Measurements from ENCODE around the gene STK32B. TPM values are rescaled to one million over a fixed set of nuclear protein-coding genes. Genes with fewer than 3 reads are reported as not detected.

Gene STK32B
- total and polyA plus RNA-seq, 4 donors: 0.02 to 0.28 (median 0.08) TPM; not detected in 1

DNA sequence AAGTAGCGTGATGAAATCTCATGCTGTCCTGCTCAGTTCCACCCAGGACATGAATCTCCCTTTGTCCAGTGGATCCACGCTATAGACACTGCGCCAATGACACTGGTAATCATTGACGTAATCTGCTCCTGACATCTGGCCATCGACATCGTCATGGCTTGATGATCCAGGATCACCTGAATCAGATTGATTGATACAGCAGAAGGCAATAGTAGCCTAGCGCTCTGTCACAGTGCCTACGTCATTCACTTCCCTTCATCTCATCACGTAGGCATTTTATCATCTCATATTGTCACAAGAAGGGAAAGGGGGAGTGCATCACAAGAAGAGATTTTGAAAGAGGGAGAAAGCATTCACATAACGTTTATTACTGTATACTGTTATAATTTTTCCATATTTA is 68.8 kb downstream of the STK32B start:
- H3K4me1 ChIP-seq (ENCODE audit: control insufficient read depth in 4 of 4, insufficient read depth in 4 of 4, low read length in 3 of 4): no peaks in the 10 kb centered on the region
- no peak overlapping the region for H3K9ac ChIP-seq (ENCODE audit: low read depth in 1 of 2, low read length in 2 of 2)
- H3K4me3 ChIP-seq (ENCODE audit: low read depth in 1 of 3, low read length in 3 of 3): no peak overlapping the region
- no peak for DNase-seq (ENCODE audit: low spot score)
- peaks cover 0 to 2% (median 0%) of the 10 kb centered on the region in 4 donors for H3K27me3 ChIP-seq (ENCODE audit: control insufficient read depth in 4 of 4, insufficient read depth in 4 of 4, low read length in 3 of 4)
- no peaks in the 10 kb centered on the region for H3K9me3 ChIP-seq (ENCODE audit: control insufficient read depth in 4 of 4, low read length in 3 of 4)
- WGBS: 76% methylated on average over 10 of the region's 10 CpGs
- TF ChIP-seq, protein P1, sequence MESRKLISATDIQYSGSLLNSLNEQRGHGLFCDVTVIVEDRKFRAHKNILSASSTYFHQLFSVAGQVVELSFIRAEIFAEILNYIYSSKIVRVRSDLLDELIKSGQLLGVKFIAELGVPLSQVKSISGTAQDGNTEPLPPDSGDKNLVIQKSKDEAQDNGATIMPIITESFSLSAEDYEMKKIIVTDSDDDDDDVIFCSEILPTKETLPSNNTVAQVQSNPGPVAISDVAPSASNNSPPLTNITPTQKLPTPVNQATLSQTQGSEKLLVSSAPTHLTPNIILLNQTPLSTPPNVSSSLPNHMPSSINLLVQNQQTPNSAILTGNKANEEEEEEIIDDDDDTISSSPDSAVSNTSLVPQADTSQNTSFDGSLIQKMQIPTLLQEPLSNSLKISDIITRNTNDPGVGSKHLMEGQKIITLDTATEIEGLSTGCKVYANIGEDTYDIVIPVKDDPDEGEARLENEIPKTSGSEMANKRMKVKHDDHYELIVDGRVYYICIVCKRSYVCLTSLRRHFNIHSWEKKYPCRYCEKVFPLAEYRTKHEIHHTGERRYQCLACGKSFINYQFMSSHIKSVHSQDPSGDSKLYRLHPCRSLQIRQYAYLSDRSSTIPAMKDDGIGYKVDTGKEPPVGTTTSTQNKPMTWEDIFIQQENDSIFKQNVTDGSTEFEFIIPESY (IDR thresholded peaks at IDR 0.05): no peak
- TF ChIP-seq SP1 (IDR thresholded peaks at IDR 0.05) (no peak), NR2F2 (IDR thresholded peaks at IDR 0.05) (no peak), FOXA1 (IDR thresholded peaks at IDR 0.05) (no peak), HNF4G (IDR thresholded peaks at IDR 0.05) (no peak), YY1 (IDR thresholded peaks at IDR 0.05) (no peak), FOXA2 (IDR thresholded peaks at IDR 0.05) (no peak)
- TF ChIP-seq, protein P2, sequence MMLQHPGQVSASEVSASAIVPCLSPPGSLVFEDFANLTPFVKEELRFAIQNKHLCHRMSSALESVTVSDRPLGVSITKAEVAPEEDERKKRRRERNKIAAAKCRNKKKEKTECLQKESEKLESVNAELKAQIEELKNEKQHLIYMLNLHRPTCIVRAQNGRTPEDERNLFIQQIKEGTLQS (IDR thresholded peaks at IDR 0.05): no peak
- TF ChIP-seq, protein P3, sequence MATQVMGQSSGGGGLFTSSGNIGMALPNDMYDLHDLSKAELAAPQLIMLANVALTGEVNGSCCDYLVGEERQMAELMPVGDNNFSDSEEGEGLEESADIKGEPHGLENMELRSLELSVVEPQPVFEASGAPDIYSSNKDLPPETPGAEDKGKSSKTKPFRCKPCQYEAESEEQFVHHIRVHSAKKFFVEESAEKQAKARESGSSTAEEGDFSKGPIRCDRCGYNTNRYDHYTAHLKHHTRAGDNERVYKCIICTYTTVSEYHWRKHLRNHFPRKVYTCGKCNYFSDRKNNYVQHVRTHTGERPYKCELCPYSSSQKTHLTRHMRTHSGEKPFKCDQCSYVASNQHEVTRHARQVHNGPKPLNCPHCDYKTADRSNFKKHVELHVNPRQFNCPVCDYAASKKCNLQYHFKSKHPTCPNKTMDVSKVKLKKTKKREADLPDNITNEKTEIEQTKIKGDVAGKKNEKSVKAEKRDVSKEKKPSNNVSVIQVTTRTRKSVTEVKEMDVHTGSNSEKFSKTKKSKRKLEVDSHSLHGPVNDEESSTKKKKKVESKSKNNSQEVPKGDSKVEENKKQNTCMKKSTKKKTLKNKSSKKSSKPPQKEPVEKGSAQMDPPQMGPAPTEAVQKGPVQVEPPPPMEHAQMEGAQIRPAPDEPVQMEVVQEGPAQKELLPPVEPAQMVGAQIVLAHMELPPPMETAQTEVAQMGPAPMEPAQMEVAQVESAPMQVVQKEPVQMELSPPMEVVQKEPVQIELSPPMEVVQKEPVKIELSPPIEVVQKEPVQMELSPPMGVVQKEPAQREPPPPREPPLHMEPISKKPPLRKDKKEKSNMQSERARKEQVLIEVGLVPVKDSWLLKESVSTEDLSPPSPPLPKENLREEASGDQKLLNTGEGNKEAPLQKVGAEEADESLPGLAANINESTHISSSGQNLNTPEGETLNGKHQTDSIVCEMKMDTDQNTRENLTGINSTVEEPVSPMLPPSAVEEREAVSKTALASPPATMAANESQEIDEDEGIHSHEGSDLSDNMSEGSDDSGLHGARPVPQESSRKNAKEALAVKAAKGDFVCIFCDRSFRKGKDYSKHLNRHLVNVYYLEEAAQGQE (IDR thresholded peaks at IDR 0.05): no peak
- TF ChIP-seq, protein P4, sequence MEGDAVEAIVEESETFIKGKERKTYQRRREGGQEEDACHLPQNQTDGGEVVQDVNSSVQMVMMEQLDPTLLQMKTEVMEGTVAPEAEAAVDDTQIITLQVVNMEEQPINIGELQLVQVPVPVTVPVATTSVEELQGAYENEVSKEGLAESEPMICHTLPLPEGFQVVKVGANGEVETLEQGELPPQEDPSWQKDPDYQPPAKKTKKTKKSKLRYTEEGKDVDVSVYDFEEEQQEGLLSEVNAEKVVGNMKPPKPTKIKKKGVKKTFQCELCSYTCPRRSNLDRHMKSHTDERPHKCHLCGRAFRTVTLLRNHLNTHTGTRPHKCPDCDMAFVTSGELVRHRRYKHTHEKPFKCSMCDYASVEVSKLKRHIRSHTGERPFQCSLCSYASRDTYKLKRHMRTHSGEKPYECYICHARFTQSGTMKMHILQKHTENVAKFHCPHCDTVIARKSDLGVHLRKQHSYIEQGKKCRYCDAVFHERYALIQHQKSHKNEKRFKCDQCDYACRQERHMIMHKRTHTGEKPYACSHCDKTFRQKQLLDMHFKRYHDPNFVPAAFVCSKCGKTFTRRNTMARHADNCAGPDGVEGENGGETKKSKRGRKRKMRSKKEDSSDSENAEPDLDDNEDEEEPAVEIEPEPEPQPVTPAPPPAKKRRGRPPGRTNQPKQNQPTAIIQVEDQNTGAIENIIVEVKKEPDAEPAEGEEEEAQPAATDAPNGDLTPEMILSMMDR (IDR thresholded peaks at IDR 0.05; ENCODE audit: low read depth, low read length, missing input control): no peak
- no peak overlapping the region for H3K27ac ChIP-seq (ENCODE audit: low read depth in 1 of 2, low read length in 2 of 2)
- no peaks in the 10 kb centered on the region for H3K36me3 ChIP-seq (ENCODE audit: control insufficient read depth in 4 of 4, insufficient read depth in 3 of 4, low read depth in 1 of 4, low read length in 3 of 4)

DNA sequence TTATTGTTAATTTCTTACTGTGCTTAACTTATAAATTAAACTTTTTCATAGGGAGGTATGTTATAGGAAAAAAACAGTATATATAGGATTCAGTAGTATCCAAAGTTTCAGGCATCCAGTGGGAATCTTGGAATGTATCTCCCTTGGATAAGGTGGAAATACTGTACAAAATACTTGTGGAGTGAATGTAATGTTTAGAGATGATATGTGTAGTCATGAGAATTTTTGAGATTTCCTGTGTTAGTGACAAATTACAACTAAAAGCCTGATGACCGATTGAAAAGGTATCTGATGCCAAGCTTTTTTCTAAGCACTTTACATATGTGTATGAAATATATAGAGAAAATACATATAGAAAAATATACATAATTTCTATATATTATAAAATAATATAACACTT is 69.2 kb downstream of the STK32B start:
- H3K9ac ChIP-seq (ENCODE audit: low read depth in 1 of 2, low read length in 2 of 2): no peak overlapping the region
- no peaks in the 10 kb centered on the region for H3K36me3 ChIP-seq (ENCODE audit: control insufficient read depth in 4 of 4, insufficient read depth in 3 of 4, low read depth in 1 of 4, low read length in 3 of 4)
- H3K4me3 ChIP-seq (ENCODE audit: low read depth in 1 of 3, low read length in 3 of 3): no peak overlapping the region
- DNase-seq (ENCODE audit: low spot score): no peak
- 83% methylated on average over 1 of the region's 1 CpG for WGBS
- H3K9me3 ChIP-seq (ENCODE audit: control insufficient read depth in 4 of 4, low read length in 3 of 4): no peaks in the 10 kb centered on the region
- H3K4me1 ChIP-seq (ENCODE audit: control insufficient read depth in 4 of 4, insufficient read depth in 4 of 4, low read length in 3 of 4): no peaks in the 10 kb centered on the region
- no peak overlapping the region for H3K27ac ChIP-seq (ENCODE audit: low read depth in 1 of 2, low read length in 2 of 2)
- peaks cover 0 to 2% (median 0%) of the 10 kb centered on the region in 4 donors for H3K27me3 ChIP-seq (ENCODE audit: control insufficient read depth in 4 of 4, insufficient read depth in 4 of 4, low read length in 3 of 4)
- TF ChIP-seq HNF4G (IDR thresholded peaks at IDR 0.05) (no peak), FOXA1 (IDR thresholded peaks at IDR 0.05) (no peak), TAF1 (conservative IDR thresholded peaks at IDR 0.05) (no peak), SP1 (IDR thresholded peaks at IDR 0.05) (no peak), RAD21 (IDR thresholded peaks at IDR 0.05) (no peak), YY1 (IDR thresholded peaks at IDR 0.05) (no peak), EGR1 (IDR thresholded peaks at IDR 0.05; ENCODE audit: low read depth in 2 of 2) (no peak), HNF4A (conservative IDR thresholded peaks at IDR 0.05) (no peak), NR2F2 (IDR thresholded peaks at IDR 0.05) (no peak), RXRA (IDR thresholded peaks at IDR 0.05) (no peak)
- TF ChIP-seq, protein P1 (IDR thresholded peaks at IDR 0.05): no peak
- TF ChIP-seq, protein P5, sequence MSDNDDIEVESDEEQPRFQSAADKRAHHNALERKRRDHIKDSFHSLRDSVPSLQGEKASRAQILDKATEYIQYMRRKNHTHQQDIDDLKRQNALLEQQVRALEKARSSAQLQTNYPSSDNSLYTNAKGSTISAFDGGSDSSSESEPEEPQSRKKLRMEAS (IDR thresholded peaks at IDR 0.05): no peak
- TF ChIP-seq, protein P3 (IDR thresholded peaks at IDR 0.05): no peak
- TF ChIP-seq, protein P2 (IDR thresholded peaks at IDR 0.05): no peak

All from liver (tissue), 9 donors.